Measurements from ENCODE around the gene C16orf78. TPM values are rescaled to one million over a fixed set of nuclear protein-coding genes. Genes with fewer than 3 reads are reported as not detected.

Gene C16orf78
- polyA plus RNA-seq, 3 donors: not detected

DNA sequence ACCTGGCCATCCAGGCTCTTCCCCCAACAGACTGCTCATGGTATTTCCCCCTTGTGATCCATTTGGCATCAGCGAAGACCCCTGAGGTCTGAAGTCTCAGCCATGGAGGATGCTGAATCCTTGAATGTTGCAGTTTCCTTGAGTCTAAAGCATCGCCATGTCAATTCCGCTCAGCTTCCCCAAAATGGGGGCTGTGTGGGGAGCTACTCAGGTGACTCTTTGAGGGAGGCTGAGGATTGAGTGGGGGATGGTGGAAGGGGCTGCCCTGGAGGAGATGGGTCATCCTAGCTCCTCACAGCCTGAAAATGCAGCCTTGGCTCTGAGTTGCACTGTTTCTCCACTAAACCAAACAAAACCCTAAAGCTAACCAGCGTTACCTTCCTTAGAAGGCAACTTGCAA is 2.6 kb downstream of the C16orf78 start:
- Histone ChIP-seq H3K4me3 (replicated peaks in 1 of 3; ENCODE audit: low read depth in 2 of 3, low read length in 3 of 3) (no peak overlapping the region), H2AFZ (ENCODE audit: insufficient read depth, low read depth, low read length, poor library complexity, severe bottlenecking) (no peak overlapping the region), H3K36me3 (replicated peaks in 1 of 2; ENCODE audit: control insufficient read depth in 1 of 2, insufficient read depth in 2 of 2, low read length in 2 of 2) (no peaks in the 10 kb centered on the region), H4K20me1 (ENCODE audit: insufficient read depth, low read length) (no peaks in the 10 kb centered on the region), H3K4me1 (ENCODE audit: control insufficient read depth in 1 of 2, insufficient read depth in 2 of 2, low read length in 2 of 2) (no peaks in the 10 kb centered on the region), H3K27me3 (ENCODE audit: control insufficient read depth in 2 of 2, insufficient read depth in 2 of 2, low read length in 2 of 2) (no peaks in the 10 kb centered on the region), H3K4me2 (replicated peaks; ENCODE audit: extremely low read depth, low read length, poor library complexity, severe bottlenecking) (no peak overlapping the region), H3K79me2 (ENCODE audit: insufficient read depth, low read length) (no peaks in the 10 kb centered on the region), H3K9ac (ENCODE audit: insufficient read depth, low read length, poor library complexity, severe bottlenecking) (no peak overlapping the region), H3K27ac (ENCODE audit: low read depth in 1 of 2, low read length in 2 of 2) (no peak overlapping the region), H3K9me3 (replicated peaks in 1 of 2; ENCODE audit: control insufficient read depth in 1 of 2, insufficient read depth in 1 of 2, low read length in 2 of 2) (no peaks in the 10 kb centered on the region)
- H3K4me1 Mint-ChIP-seq: no peaks in the 10 kb centered on the region
- 93% methylated on average over 3 of the region's 4 CpGs for WGBS (ENCODE audit: insufficient coverage)
- H3K27ac Mint-ChIP-seq: no peak overlapping the region
- no peak for DNase-seq
- H3K36me3 Mint-ChIP-seq: no peaks in the 10 kb centered on the region
- intact Hi-C loops (cut with micrococcal nuclease): no loop called here
- TF ChIP-seq CTCF (IDR thresholded peaks at IDR 0.05): no peak
- H3K27me3 Mint-ChIP-seq (ENCODE audit: low read depth in 3 of 3): peaks cover 1 to 11% (median 9%) of the 10 kb centered on the region in 3 donors
- H3K9me3 Mint-ChIP-seq: peaks cover 0 to 3% (median 0%) of the 10 kb centered on the region in 7 donors
- H3K4me3 Mint-ChIP-seq: no peak overlapping the region

GRCh38 chr16:49377196-49377755 is 3.7 kb downstream of the C16orf78 start:
- Histone ChIP-seq H3K79me2 (ENCODE audit: insufficient read depth, low read length) (no peaks in the 10 kb centered on the region), H3K4me2 (replicated peaks; ENCODE audit: extremely low read depth, low read length, poor library complexity, severe bottlenecking) (no peak overlapping the region), H3K27ac (ENCODE audit: low read depth in 1 of 2, low read length in 2 of 2) (no peak overlapping the region), H2AFZ (ENCODE audit: insufficient read depth, low read depth, low read length, poor library complexity, severe bottlenecking) (no peak overlapping the region), H3K9me3 (replicated peaks in 1 of 2; ENCODE audit: control insufficient read depth in 1 of 2, insufficient read depth in 1 of 2, low read length in 2 of 2) (no peaks in the 10 kb centered on the region), H3K4me3 (replicated peaks in 1 of 3; ENCODE audit: low read depth in 2 of 3, low read length in 3 of 3) (no peak overlapping the region), H3K36me3 (replicated peaks in 1 of 2; ENCODE audit: control insufficient read depth in 1 of 2, insufficient read depth in 2 of 2, low read length in 2 of 2) (no peaks in the 10 kb centered on the region), H4K20me1 (ENCODE audit: insufficient read depth, low read length) (no peaks in the 10 kb centered on the region), H3K9ac (ENCODE audit: insufficient read depth, low read length, poor library complexity, severe bottlenecking) (no peak overlapping the region), H3K4me1 (ENCODE audit: control insufficient read depth in 1 of 2, insufficient read depth in 2 of 2, low read length in 2 of 2) (no peaks in the 10 kb centered on the region), H3K27me3 (ENCODE audit: control insufficient read depth in 2 of 2, insufficient read depth in 2 of 2, low read length in 2 of 2) (no peaks in the 10 kb centered on the region)
- Mint-ChIP-seq H3K4me3 (no peak overlapping the region), H3K27ac (no peak overlapping the region), H3K9me3 (peaks cover 0 to 4% (median 0%) of the 10 kb centered on the region in 7 donors), H3K27me3 (ENCODE audit: low read depth in 3 of 3) (peaks cover 1 to 9% (median 7%) of the 10 kb centered on the region in 3 donors), H3K4me1 (no peaks in the 10 kb centered on the region), H3K36me3 (no peaks in the 10 kb centered on the region)
- DNase-seq: no peak
- 93% methylated on average over 7 of the region's 7 CpGs for WGBS (ENCODE audit: insufficient coverage)
- TF ChIP-seq CTCF (IDR thresholded peaks at IDR 0.05): no peak
- intact Hi-C loops (cut with micrococcal nuclease): no loop called here
